Measurements from ENCODE around the gene FKBP1B. TPM values are rescaled to one million over a fixed set of nuclear protein-coding genes. Genes with fewer than 3 reads are reported as not detected.

Gene FKBP1B
- total and polyA plus RNA-seq, 4 donors = 10.5 to 19.0 (median 13.3) TPM

DNA sequence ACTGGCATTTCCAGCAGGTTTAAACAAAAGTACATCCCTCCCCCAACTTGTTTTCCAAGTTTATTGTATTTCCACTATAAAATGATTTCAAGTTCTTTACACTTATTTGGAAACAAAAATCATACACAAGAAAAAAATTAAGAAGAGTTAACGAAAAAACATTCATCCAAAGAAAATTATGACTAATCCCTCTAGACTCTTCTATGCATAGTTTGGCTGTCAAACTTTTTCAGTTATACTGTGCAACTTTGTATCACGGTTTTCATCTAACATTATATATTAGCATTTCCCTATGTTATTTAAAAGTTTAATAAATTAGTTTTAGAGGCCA lies 3.0 kb upstream of the FKBP1B start:
- Histone ChIP-seq H3K4me3 (no peak overlapping the region), H3K9ac (ENCODE audit: insufficient read depth in 1 of 2, low read length in 2 of 2) (peak overlapping the region; percentile 53 to 71), H3K36me3 (ENCODE audit: control insufficient read depth in 4 of 4, insufficient read depth in 4 of 4, low read length in 4 of 4) (no peaks in the 10 kb centered on the region), H3K9me3 (ENCODE audit: control insufficient read depth in 4 of 4, insufficient read depth in 3 of 4, low read length in 3 of 4) (no peaks in the 10 kb centered on the region), H3K27ac (ENCODE audit: low read depth in 1 of 2, low read length in 1 of 2) (peak overlapping the region in 1 of 2 donors; percentile 13), H3K27me3 (ENCODE audit: control insufficient read depth in 3 of 3, insufficient read depth in 3 of 3, low read length in 2 of 3) (no peaks in the 10 kb centered on the region), H3K4me1 (ENCODE audit: control insufficient read depth in 5 of 5, insufficient read depth in 5 of 5, low read length in 5 of 5) (peaks cover 0 to 22% (median 4%) of the 10 kb centered on the region in 5 donors)
- no peak for DNase-seq
- TF ChIP-seq, protein P1, sequence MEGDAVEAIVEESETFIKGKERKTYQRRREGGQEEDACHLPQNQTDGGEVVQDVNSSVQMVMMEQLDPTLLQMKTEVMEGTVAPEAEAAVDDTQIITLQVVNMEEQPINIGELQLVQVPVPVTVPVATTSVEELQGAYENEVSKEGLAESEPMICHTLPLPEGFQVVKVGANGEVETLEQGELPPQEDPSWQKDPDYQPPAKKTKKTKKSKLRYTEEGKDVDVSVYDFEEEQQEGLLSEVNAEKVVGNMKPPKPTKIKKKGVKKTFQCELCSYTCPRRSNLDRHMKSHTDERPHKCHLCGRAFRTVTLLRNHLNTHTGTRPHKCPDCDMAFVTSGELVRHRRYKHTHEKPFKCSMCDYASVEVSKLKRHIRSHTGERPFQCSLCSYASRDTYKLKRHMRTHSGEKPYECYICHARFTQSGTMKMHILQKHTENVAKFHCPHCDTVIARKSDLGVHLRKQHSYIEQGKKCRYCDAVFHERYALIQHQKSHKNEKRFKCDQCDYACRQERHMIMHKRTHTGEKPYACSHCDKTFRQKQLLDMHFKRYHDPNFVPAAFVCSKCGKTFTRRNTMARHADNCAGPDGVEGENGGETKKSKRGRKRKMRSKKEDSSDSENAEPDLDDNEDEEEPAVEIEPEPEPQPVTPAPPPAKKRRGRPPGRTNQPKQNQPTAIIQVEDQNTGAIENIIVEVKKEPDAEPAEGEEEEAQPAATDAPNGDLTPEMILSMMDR (IDR thresholded peaks at IDR 0.05; ENCODE audit: control extremely low read depth, extremely low read depth) = no peak
- WGBS, 2 donors = 3 to 7% methylated on average over 2 of the region's 2 CpGs
- no peak for ATAC-seq (ENCODE audit: insufficient read depth, low FRiP score)

DNA sequence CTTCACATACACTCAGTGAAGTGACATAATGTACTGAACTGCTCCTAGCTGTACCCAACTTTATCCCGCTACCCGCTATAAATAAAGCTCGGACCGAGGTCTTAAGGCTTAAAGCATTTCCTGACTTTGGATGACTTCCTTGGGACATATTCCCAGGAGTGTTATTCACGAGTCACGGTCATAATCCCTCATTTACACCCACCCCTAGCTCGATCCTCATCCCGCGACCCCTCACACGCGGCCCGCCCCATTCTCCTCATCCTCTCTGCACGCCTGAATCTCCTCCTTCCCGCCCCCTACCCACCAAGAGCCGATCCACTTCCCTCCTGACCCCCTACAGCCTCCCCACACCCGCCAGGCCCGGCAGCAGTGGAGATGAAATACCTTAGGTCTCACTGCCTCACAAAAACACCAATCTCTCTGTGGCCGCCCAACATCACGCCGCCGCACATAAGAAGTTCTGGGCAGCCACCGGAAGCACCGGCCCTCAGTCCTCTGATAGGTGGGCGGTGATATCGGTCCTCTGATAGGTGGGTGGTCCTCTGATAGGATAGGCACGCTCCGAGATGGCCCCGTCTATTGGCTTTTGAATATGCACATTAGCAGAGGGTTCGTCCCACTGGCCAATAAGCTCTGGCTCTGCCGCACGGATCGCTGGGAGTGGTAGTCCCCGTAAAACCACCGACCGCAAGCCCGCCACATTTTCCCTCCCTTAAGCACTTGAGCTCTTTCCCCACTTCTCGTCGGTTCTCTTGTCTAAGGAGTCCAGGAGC lies 2.4 kb upstream of the FKBP1B start, which contains the start of gene WDCP:
TSS of gene WDCP (minus strand) at position 462 of the 773 bp plus-strand sequence. CDS start 7,897 bp downstream, outside the sequence.
- WGBS, 2 donors = 0% methylated on average over 38 of the region's 38 CpGs

DNA sequence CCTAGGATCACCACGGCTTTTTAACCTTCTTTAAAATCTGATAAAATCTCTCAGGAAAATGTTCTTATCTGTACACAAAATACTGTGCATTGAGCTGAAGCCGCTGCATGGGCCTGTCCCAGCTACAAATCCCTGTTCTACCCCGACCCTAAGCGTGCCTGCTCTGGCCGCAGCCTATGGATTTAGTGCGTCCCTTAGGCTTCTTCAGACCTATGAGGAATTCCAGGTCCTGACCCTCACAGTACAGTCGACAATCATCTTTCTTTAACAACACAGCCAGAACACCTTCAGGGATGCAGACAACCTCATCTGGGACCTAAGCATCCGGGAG lies 1.9 kb upstream of the FKBP1B start:
- ATAC-seq (ENCODE audit: insufficient read depth, low FRiP score) (no peak), DNase-seq (no peak)
- Histone ChIP-seq H3K36me3 (ENCODE audit: control insufficient read depth in 4 of 4, insufficient read depth in 4 of 4, low read length in 4 of 4) (no peaks in the 10 kb centered on the region), H3K4me1 (ENCODE audit: control insufficient read depth in 5 of 5, insufficient read depth in 5 of 5, low read length in 5 of 5) (peaks cover 0 to 22% (median 4%) of the 10 kb centered on the region in 5 donors), H3K9me3 (ENCODE audit: control insufficient read depth in 4 of 4, insufficient read depth in 3 of 4, low read length in 3 of 4) (no peaks in the 10 kb centered on the region), H3K27ac (ENCODE audit: low read depth in 1 of 2, low read length in 1 of 2) (peak overlapping the region in 1 of 2 donors; percentile 41), H3K27me3 (ENCODE audit: control insufficient read depth in 3 of 3, insufficient read depth in 3 of 3, low read length in 2 of 3) (no peaks in the 10 kb centered on the region), H3K4me3 (no peak overlapping the region), H3K9ac (ENCODE audit: insufficient read depth in 1 of 2, low read length in 2 of 2) (no peak overlapping the region)
- TF ChIP-seq, protein P1 (IDR thresholded peaks at IDR 0.05; ENCODE audit: control extremely low read depth, extremely low read depth) = no peak
- WGBS, 2 donors = 40 to 43% methylated on average over 8 of the region's 8 CpGs

More for the DNA sequence above, 2.4 kb upstream of the FKBP1B start, which contains the start of gene WDCP:
- Histone ChIP-seq H3K27ac (ENCODE audit: low read depth in 1 of 2, low read length in 1 of 2) (peak within 1 kb of the TSS; percentile 13 to 62), H3K4me1 (ENCODE audit: control insufficient read depth in 5 of 5, insufficient read depth in 5 of 5, low read length in 5 of 5) (peaks cover 0 to 22% (median 4%) of the 10 kb centered on the region in 5 donors), H3K27me3 (ENCODE audit: control insufficient read depth in 3 of 3, insufficient read depth in 3 of 3, low read length in 2 of 3) (no peaks in the 10 kb centered on the region), H3K9me3 (ENCODE audit: control insufficient read depth in 4 of 4, insufficient read depth in 3 of 4, low read length in 3 of 4) (no peaks in the 10 kb centered on the region), H3K36me3 (ENCODE audit: control insufficient read depth in 4 of 4, insufficient read depth in 4 of 4, low read length in 4 of 4) (no peaks in the 10 kb centered on the region), H3K4me3 (peak within 1 kb of the TSS; percentile 63), H3K9ac (ENCODE audit: insufficient read depth in 1 of 2, low read length in 2 of 2) (peak within 1 kb of the TSS; percentile 53 to 71)
- DNase-seq (peak; percentile 97 to 99 (median 98)), ATAC-seq (ENCODE audit: insufficient read depth, low FRiP score) (peak; percentile 94)
- TF ChIP-seq, protein P1 (IDR thresholded peaks at IDR 0.05; ENCODE audit: control extremely low read depth, extremely low read depth) = no peak

Measured in lung (tissue), 12 donors.